Endothelial cell of umbilical vein (primary cell): ENCODE data around the gene ZG16B. TPM values are rescaled to one million over a fixed set of nuclear protein-coding genes. Genes with fewer than 3 reads are reported as not detected.

ENCODE experiments used
- BruUV-seq: library from RNA; stranded (reverse); fragments of 400-500 nt; replicated peaks from 2 replicates; lab custom pipeline; 2021; lab: Mats Ljungman, UMichigan
- CTCF ChIA-PET: fragments of 300-600, 350-600 bp; sonication (Branson Sonifier 250); formaldehyde crosslinking; loops from one replicate; lab custom pipeline; 2021; ENCODE audit warnings: antibody characterized with exemption, inconsistent platforms; lab: Charles Lee
- POLR2A ChIA-PET: fragments of 300-600, 350-600 bp; sonication (Branson Sonifier 250); formaldehyde crosslinking; loops from one replicate; lab custom pipeline; 2021; ENCODE audit warnings: antibody characterized with exemption, inconsistent platforms; lab: Charles Lee
- DNase-seq: peaks from one replicate; pipeline ENCODE4 v3.0.0-alpha.2; 2011; ENCODE audit warnings: low read depth, low spot score
- FAIRE-seq: peaks from 2 replicates; lab custom pipeline; 2011; peaks lifted over from hg19 to GRCh38; lab: Jason Lieb, UNC
- H2AFZ ChIP-seq: 2 replicates; pipeline ENCODE4 v1.6.0; 2012; ENCODE audit warnings: low read depth, low read length, control low read depth, inconsistent platforms
- H3K27ac ChIP-seq: 2 replicates; pipeline ENCODE4 v1.5.1; 2011; ENCODE audit warnings: low read depth, mild to moderate bottlenecking, control low read depth, low read length, moderate library complexity; ENCODE audit not compliant: insufficient read depth
- H3K27me3 ChIP-seq, 2 experiments: 2 replicates each; pipeline versions ENCODE4 v1.6.0 to v1.6.1; 2011; ENCODE audit warnings: low read length in 2 of 2, mixed read lengths in 1 of 2; ENCODE audit not compliant: control insufficient read depth in 2 of 2, insufficient read depth in 2 of 2
- H3K36me3 ChIP-seq, 2 experiments: 2 replicates in 1 of 2; 3 replicates in 1 of 2; pipeline ENCODE4 v1.5.1; 2011; ENCODE audit warnings: low read length in 2 of 2, mild to moderate bottlenecking in 1 of 2, moderate library complexity in 1 of 2; ENCODE audit not compliant: control insufficient read depth in 2 of 2, insufficient read depth in 2 of 2; ENCODE audit errors: extremely low read depth in 1 of 2
- H3K4me1 ChIP-seq: 3 replicates; pipeline ENCODE4 v1.5.1; 2011; ENCODE audit warnings: mild to moderate bottlenecking, low read length; ENCODE audit not compliant: control insufficient read depth, insufficient read depth; ENCODE audit errors: extremely low read depth
- H3K4me2 ChIP-seq: 2 replicates; pipeline ENCODE4 v1.6.1; 2011; ENCODE audit warnings: low read length, control low read depth, mixed read lengths; ENCODE audit not compliant: insufficient read depth
- H3K4me3 ChIP-seq, 3 experiments: fragments of 200-600 bp in 1 of 3; sonication (generic), shearing (Covaris generic) in 1 of 3; replicated peaks in 1 of 3; 2 replicates each; pipeline ENCODE4 v1.5.1; 2011 to 2016; ENCODE audit warnings: control low read depth in 3 of 3, low read length in 3 of 3, mild to moderate bottlenecking in 2 of 3, inconsistent platforms in 1 of 3, low read depth in 1 of 3, moderate library complexity in 1 of 3; ENCODE audit not compliant: insufficient read depth in 1 of 3
- H3K79me2 ChIP-seq: 2 replicates; pipeline ENCODE4 v1.6.0; 2012; ENCODE audit warnings: low read length, inconsistent platforms; ENCODE audit not compliant: control insufficient read depth, insufficient read depth
- H3K9ac ChIP-seq: replicated peaks from 2 replicates; pipeline ENCODE3; 2011; ENCODE audit warnings: low read length, control low read depth; ENCODE audit not compliant: insufficient read depth; ENCODE audit errors: extremely low read depth
- H3K9me1 ChIP-seq: replicated peaks from 3 replicates; pipeline ENCODE4 v1.6.0; 2011; ENCODE audit warnings: mild to moderate bottlenecking, low read length; ENCODE audit not compliant: control insufficient read depth, insufficient read depth; ENCODE audit errors: extremely low read depth
- H3K9me3 ChIP-seq: replicated peaks from 2 replicates; pipeline ENCODE4 v1.5.1; 2012; ENCODE audit warnings: low read length, inconsistent platforms; ENCODE audit not compliant: control insufficient read depth, insufficient read depth
- H4K20me1 ChIP-seq: replicated peaks from 2 replicates; pipeline ENCODE3; 2011; ENCODE audit warnings: mild to moderate bottlenecking, low read length; ENCODE audit not compliant: control insufficient read depth, insufficient read depth; ENCODE audit errors: extremely low read depth
- EZH2 ChIP-seq: IDR thresholded peaks from 2 replicates; pipeline ENCODE4 v1.6.1; 2012; ENCODE audit warnings: borderline replicate concordance, low read depth, mild to moderate bottlenecking, moderate library complexity, low read length, inconsistent platforms; ENCODE audit not compliant: severe bottlenecking
- FOS ChIP-seq: IDR thresholded peaks from 2 replicates; pipeline ENCODE4 v1.6.1; 2011; ENCODE audit warnings: mild to moderate bottlenecking, low read length, moderate library complexity, borderline replicate concordance; ENCODE audit not compliant: insufficient read depth
- GATA2 ChIP-seq: IDR thresholded peaks from 2 replicates; pipeline ENCODE4 v1.7.0; 2011; ENCODE audit warnings: low read depth, mild to moderate bottlenecking, moderate library complexity, mixed read lengths, low read length; ENCODE audit not compliant: insufficient read length, insufficient read depth
- JUN ChIP-seq: IDR thresholded peaks from 2 replicates; pipeline ENCODE4 v1.6.1; 2011; ENCODE audit warnings: borderline replicate concordance, low read depth; ENCODE audit not compliant: insufficient read length, insufficient read depth
- MAX ChIP-seq: IDR thresholded peaks from 2 replicates; pipeline ENCODE4 v1.6.1; 2011; ENCODE audit not compliant: insufficient read depth, insufficient read length
- MYC ChIP-seq: IDR thresholded peaks from one replicate; pipeline ENCODE4 v1.6.1; 2011; ENCODE audit warnings: mild to moderate bottlenecking, low read depth, low read length
- POLR2A ChIP-seq: IDR thresholded peaks from 2 replicates; pipeline ENCODE4 v1.6.1; 2012; ENCODE audit warnings: low read depth, mild to moderate bottlenecking, control low read depth, low read length
- POLR2AphosphoS5 ChIP-seq: IDR thresholded peaks from 2 replicates; pipeline ENCODE4 v1.6.1; 2012; ENCODE audit warnings: low read depth, mild to moderate bottlenecking, control low read depth, low read length, moderate library complexity; ENCODE audit not compliant: insufficient read depth
- dilution Hi-C: fragments of 300-500 bp; cut with MboI; formaldehyde crosslinking; loops from one replicate; pipeline ENCODE4 v1.15.0; 2019; ENCODE audit warnings: low sequenced_read_pairs; ENCODE audit not compliant: extremely low pct_ligation_motif_present
- intact Hi-C: fragments of 100-400 bp; cut with micrococcal nuclease; formaldehyde crosslinking; loops from one replicate; pipeline ENCODE4 v1.10.0; 2022
- polyA plus RNA-seq, 4 experiments: library from polyadenylated mRNA; depleted of rRNA in 3 of 4; stranded (reverse) in 3 of 4; unstranded in 1 of 4; fragments of >200 nt; gene quantifications; 2 replicates each; pipeline versions ENCODE4 v1.2.1 to v1.2.3, GENCODE V29; 2011 to 2012; ENCODE audit warnings: missing spikeins in 1 of 4
- total RNA-seq: library from RNA; stranded (reverse); gene quantifications from 2 replicates; pipeline ENCODE4 v1.2.3, GENCODE V29; 2021
- TF ChIP-seq, protein P1 (sequence below), 2 donors: IDR thresholded peaks; 1 replicate in 1 of 2; 2 replicates in 1 of 2; pipeline ENCODE4 v1.5.1; 2011; ENCODE audit warnings: low read length in 2 of 2, mild to moderate bottlenecking in 2 of 2, moderate library complexity in 2 of 2, control low read depth in 1 of 2, inconsistent platforms in 1 of 2, low read depth in 1 of 2; ENCODE audit not compliant: insufficient read depth in 1 of 2; ENCODE audit errors: extremely low read depth in 1 of 2

Gene ZG16B
- total and polyA plus RNA-seq, 2 donors (not counting 3 experiments of a cell fraction or from before 2014, with no cell fraction given) = 0.22 TPM; not detected in 1

DNA sequence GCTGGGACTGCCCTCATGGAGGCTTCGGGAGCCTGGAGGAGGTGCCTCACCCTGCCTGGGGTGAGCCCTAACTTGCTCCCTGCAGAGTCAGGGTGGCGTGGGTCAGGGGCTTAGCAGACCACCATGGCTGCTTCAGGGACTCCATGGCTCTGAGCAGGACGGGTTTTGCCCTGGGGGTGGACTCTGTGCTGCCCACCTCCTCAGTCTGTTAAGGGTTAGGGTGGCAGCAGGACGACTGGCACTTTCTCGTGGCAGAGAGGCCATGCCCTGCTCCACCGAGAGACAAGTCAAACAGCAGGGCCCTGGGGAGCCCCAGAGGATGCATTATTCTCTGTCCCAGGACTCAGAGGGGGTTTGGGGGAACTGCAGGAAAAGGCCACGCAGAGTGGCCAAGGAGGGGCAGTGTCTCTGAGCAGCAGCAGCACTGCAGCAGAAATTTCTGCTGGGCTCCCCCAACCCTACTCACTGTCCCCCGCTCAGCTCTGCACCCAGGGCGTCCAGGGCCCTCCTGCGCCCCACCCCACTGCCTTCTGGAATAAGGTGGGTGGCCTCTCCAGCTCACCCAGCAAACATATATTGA, 29.7 kb downstream of the ZG16B start:
- dilution Hi-C loops = no loop called here
- Histone ChIP-seq H4K20me1 (no peaks in the 10 kb centered on the region), H3K9me3 (no peaks in the 10 kb centered on the region), H3K27me3 (peaks cover 2 to 7% of the 10 kb centered on the region in 2 experiments), H3K27ac (no peak overlapping the region), H3K79me2 (no peaks in the 10 kb centered on the region), H3K9me1 (no peaks in the 10 kb centered on the region), H2AFZ (no peak overlapping the region), H3K4me1 (no peaks in the 10 kb centered on the region), H3K36me3 (no peaks in the 10 kb centered on the region), H3K4me2 (no peak overlapping the region), H3K4me3 (no peak overlapping the region), H3K9ac (no peak overlapping the region)
- intact Hi-C loops = no loop called here
- ChIA-PET CTCF (interaction anchor here (0.8 to 1.6 kb wide), 2 partner anchors 9 to 21 kb away, joined by 3 to 11 read pairs; no protein-coding TSS in a partner anchor), POLR2A (no interaction called here)
- TF ChIP-seq POLR2AphosphoS5 = no peak
- TF ChIP-seq FOS = no peak
- no peak for TF ChIP-seq GATA2
- TF ChIP-seq, protein P1, sequence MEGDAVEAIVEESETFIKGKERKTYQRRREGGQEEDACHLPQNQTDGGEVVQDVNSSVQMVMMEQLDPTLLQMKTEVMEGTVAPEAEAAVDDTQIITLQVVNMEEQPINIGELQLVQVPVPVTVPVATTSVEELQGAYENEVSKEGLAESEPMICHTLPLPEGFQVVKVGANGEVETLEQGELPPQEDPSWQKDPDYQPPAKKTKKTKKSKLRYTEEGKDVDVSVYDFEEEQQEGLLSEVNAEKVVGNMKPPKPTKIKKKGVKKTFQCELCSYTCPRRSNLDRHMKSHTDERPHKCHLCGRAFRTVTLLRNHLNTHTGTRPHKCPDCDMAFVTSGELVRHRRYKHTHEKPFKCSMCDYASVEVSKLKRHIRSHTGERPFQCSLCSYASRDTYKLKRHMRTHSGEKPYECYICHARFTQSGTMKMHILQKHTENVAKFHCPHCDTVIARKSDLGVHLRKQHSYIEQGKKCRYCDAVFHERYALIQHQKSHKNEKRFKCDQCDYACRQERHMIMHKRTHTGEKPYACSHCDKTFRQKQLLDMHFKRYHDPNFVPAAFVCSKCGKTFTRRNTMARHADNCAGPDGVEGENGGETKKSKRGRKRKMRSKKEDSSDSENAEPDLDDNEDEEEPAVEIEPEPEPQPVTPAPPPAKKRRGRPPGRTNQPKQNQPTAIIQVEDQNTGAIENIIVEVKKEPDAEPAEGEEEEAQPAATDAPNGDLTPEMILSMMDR (IDR thresholded peaks at IDR 0.05; ENCODE audit: extremely low read depth in 1 of 2, insufficient read depth in 1 of 2, low read depth in 1 of 2, low read length in 2 of 2) = no peak
- no peak for TF ChIP-seq MYC
- TF ChIP-seq JUN = no peak
- no peak for TF ChIP-seq POLR2A
- TF ChIP-seq EZH2 = no peak
- TF ChIP-seq MAX = no peak
- no TSS peak for BruUV-seq
- FAIRE-seq (no peak), DNase-seq (no peak)
